NCI-H128 (cell line): ENCODE measurements around the gene ZBED3.
A peak's percentile ranks its signal among the peaks of the same experiment; 100 is the strongest.
"Not testable (repeated sequence)": the region's sequence is repeated elsewhere in the genome, so short reads cannot be mapped to it uniquely, and the experiment has no call there.

ENCODE experiments used
- DNase-seq: peaks from one replicate; lab custom pipeline; 2025; ENCODE audit not compliant: unreplicated experiment; lab: John Stamatoyannopoulos, UW

Gene ZBED3

GRCh38 chr5:77086689-77087483, at the start of gene ZBED3:
ZBED3 (minus strand) TSS chr5:77087285; CDS start chr5:77077878, 9,407 bp downstream.
- DNase-seq, result no peak

GRCh38 chr5:77133061-77133758, 46.1 kb upstream of the ZBED3 start:
- no peak for DNase-seq

GRCh38 chr5:77131361-77131760, 44.3 kb upstream of the ZBED3 start:
- no peak for DNase-seq

GRCh38 chr5:77129391-77129990, 42.4 kb upstream of the ZBED3 start:
- DNase-seq, result no peak

- no peak for DNase-seq
Observed at GRCh38 chr5:77128411-77129061, 41.5 kb upstream of the ZBED3 start.

GRCh38 chr5:77123057-77123456, 36.0 kb upstream of the ZBED3 start:
- no peak for DNase-seq

- no peak for DNase-seq
Observed at GRCh38 chr5:77120706-77121105, 33.6 kb upstream of the ZBED3 start.

- DNase-seq, result no peak
Observed at GRCh38 chr5:77120086-77120485, 33.0 kb upstream of the ZBED3 start.

GRCh38 chr5:77117161-77117560, 30.1 kb upstream of the ZBED3 start:
- no peak for DNase-seq

GRCh38 chr5:77107035-77107434, 19.9 kb upstream of the ZBED3 start:
- DNase-seq, result not testable (repeated sequence)

- no peak for DNase-seq
Observed at GRCh38 chr5:77104813-77105212, 17.7 kb upstream of the ZBED3 start.

- DNase-seq, result no peak
Observed at GRCh38 chr5:77103457-77103856, 16.4 kb upstream of the ZBED3 start.

- DNase-seq, result no peak
Observed at GRCh38 chr5:77102549-77102948, 15.5 kb upstream of the ZBED3 start.

- DNase-seq, result no peak
Observed at GRCh38 chr5:77101298-77101697, 14.2 kb upstream of the ZBED3 start.

GRCh38 chr5:77095189-77095588, 8.1 kb upstream of the ZBED3 start:
- no peak for DNase-seq

GRCh38 chr5:77087484-77088261, 588 bp upstream of the ZBED3 start:
- no peak for DNase-seq

- peak; percentile 11 for DNase-seq
Observed at GRCh38 chr5:77086368-77086688, 757 bp downstream of the ZBED3 start.

- no peak for DNase-seq
Observed at GRCh38 chr5:77083088-77083487, 4.0 kb downstream of the ZBED3 start.

- DNase-seq, result no peak
Observed at GRCh38 chr5:77082280-77082679, 4.8 kb downstream of the ZBED3 start.

GRCh38 chr5:77080905-77081304, 6.2 kb downstream of the ZBED3 start:
- peak; percentile 37 for DNase-seq

- DNase-seq, result not testable (repeated sequence)
Observed at GRCh38 chr5:77080479-77080878, 6.6 kb downstream of the ZBED3 start.
